Right lobe of liver (tissue), 6 donors: ENCODE data around the gene CPT1C. TPM values are rescaled to one million over a fixed set of nuclear protein-coding genes. Genes with fewer than 3 reads are reported as not detected.

Experiments
- ATAC-seq, 4 donors: fragments of 200-7000 bp; cut with Tn5 transposase; one replicate each; pipeline ENCODE4 v1.9.1; 2020; ENCODE audit warnings: mild to moderate bottlenecking in 4 of 4, moderate library complexity in 4 of 4
- DNase-seq, 3 donors: peaks; one replicate each; pipeline ENCODE4 v3.0.0-alpha.2; 2020
- H3K27ac ChIP-seq, 3 donors: fragments of 200-600 bp; one replicate each; pipeline ENCODE4 v1.8.0; 2022
- H3K27me3 ChIP-seq, 2 donors: fragments of 200-600 bp; one replicate each; pipeline ENCODE4 v1.8.0; 2022
- H3K36me3 ChIP-seq, 4 donors: fragments of 200-600 bp; sonication (generic) in 1 of 4; one replicate each; pipeline versions ENCODE4 v1.5.1 to v1.8.0; 2017 to 2022; ENCODE audit warnings: control low read depth in 1 of 4
- H3K4me1 ChIP-seq, 4 donors: fragments of 200-600 bp; sonication (generic) in 1 of 4; one replicate each; pipeline versions ENCODE4 v1.5.1 to v1.8.0; 2017 to 2022; ENCODE audit warnings: control low read depth in 1 of 4
- H3K4me3 ChIP-seq, 3 donors: fragments of 200-600 bp; one replicate each; pipeline ENCODE4 v1.8.0; 2022
- H3K9me3 ChIP-seq, 4 donors: fragments of 200-600 bp; sonication (generic) in 1 of 4; one replicate each; pipeline versions ENCODE4 v1.5.1 to v1.8.0; 2017 to 2022; ENCODE audit warnings: control low read depth in 1 of 4
- POLR2A ChIP-seq: fragments of 450-650 bp; IDR thresholded peaks from one replicate; pipeline ENCODE4 v1.6.1; 2017; ENCODE audit warnings: antibody characterized with exemption, mild to moderate bottlenecking
- WGBS: methylation state at CpG from one replicate; pipeline ENCODE4 v1.1.6; 2018; ENCODE audit warnings: low coverage, low lambda C conversion rate; ENCODE audit not compliant: insufficient coverage; ENCODE audit errors: missing lambda C conversion rate; 5-methylcytosine and 5-hydroxymethylcytosine counted together
- intact Hi-C, 2 donors: fragments of 100-400 bp; cut with DNase I; formaldehyde crosslinking; loops; one replicate each; pipeline versions ENCODE4 v1.11.2 to v1.14.1; 2022
- microRNA-seq, 2 donors: library from miRNA; unstranded; fragments of <30 nt; microRNA quantifications; one replicate each; pipeline ENCODE4, GENCODE V29; 2019 to 2020
- small RNA-seq, 2 experiments: library from RNA; depleted of rRNA; stranded (forward); fragments of <200 nt; gene quantifications; one replicate each; pipeline ENCODE3, GENCODE V24; 2016
- total RNA-seq, 6 experiments: library from RNA; depleted of rRNA in 2 of 6; stranded (reverse); fragments of >200 nt in 2 of 6; fragmentation: NEBNext Ultra II Directional in 3 of 6; extraction: Animal tissue kit (Norgen Biotek cat#: 25700) in 3 of 6; gene quantifications; one replicate each; pipeline versions ENCODE4 v1.1.0 to v1.2.4, GENCODE V29; 2016 to 2023
- TF ChIP-seq, protein P1 (sequence below), 4 donors: fragments of 200-600 bp in 3 of 4; fragments of 450-650 bp in 1 of 4; IDR thresholded peaks; one replicate each; pipeline versions ENCODE4 v1.5.1 to v1.8.0; 2016 to 2022; ENCODE audit warnings: antibody characterized with exemption in 4 of 4, mild to moderate bottlenecking in 2 of 4
- donor health status: DM: no; HTN: yes; CAD: no.
- donor health status: DM: no; HTN: no; CAD: no.
- donor health status: DM: no; HTN: no; CAD: no.
- donor health status: DM: no; HTN: yes; CAD: no.
- donor health status: DM: no; HTN: yes; CAD: no.

CPT1C gene
- total RNA-seq, 6 experiments from 2014 or later: 0.43 to 6.7 (median 0.97) TPM

DNA sequence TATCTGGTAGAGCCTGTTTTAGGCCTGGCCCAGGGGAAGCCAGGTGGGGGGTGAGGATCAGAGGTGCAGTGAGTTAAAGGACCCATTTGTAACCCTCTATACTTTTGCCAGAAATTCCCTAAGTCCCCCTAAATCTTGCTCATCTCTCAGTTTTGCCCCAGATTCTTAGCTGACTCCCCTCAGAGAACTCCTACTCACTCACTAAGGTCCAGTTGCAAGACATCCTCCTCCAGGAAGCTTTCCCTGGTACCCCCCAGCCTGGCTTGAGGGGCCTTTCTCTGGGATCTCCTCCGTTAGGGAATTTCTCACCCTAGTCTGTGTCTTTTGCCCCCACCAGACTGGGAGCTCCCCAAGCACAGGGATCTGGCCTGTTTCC, 70.3 kb downstream of the CPT1C start:
- intact Hi-C loops: no loop called here
- WGBS: 100% methylated on average over 1 of the region's 1 CpG
- ATAC-seq (no peak), DNase-seq (no peak)
- Histone ChIP-seq H3K4me3 (no peak overlapping the region), H3K9me3 (no peaks in the 10 kb centered on the region), H3K27me3 (no peaks in the 10 kb centered on the region), H3K27ac (peak overlapping the region in 2 of 3 donors; percentile 24 to 40), H3K36me3 (no peaks in the 10 kb centered on the region), H3K4me1 (peaks cover 0 to 7% (median 1%) of the 10 kb centered on the region in 4 donors)
- TF ChIP-seq POLR2A: no peak
- TF ChIP-seq, protein P1, sequence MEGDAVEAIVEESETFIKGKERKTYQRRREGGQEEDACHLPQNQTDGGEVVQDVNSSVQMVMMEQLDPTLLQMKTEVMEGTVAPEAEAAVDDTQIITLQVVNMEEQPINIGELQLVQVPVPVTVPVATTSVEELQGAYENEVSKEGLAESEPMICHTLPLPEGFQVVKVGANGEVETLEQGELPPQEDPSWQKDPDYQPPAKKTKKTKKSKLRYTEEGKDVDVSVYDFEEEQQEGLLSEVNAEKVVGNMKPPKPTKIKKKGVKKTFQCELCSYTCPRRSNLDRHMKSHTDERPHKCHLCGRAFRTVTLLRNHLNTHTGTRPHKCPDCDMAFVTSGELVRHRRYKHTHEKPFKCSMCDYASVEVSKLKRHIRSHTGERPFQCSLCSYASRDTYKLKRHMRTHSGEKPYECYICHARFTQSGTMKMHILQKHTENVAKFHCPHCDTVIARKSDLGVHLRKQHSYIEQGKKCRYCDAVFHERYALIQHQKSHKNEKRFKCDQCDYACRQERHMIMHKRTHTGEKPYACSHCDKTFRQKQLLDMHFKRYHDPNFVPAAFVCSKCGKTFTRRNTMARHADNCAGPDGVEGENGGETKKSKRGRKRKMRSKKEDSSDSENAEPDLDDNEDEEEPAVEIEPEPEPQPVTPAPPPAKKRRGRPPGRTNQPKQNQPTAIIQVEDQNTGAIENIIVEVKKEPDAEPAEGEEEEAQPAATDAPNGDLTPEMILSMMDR (IDR thresholded peaks at IDR 0.05): no peak

GRCh38 chr19:49761625-49762311, 70.9 kb downstream of the CPT1C start:
- Histone ChIP-seq H3K27me3 (no peaks in the 10 kb centered on the region), H3K27ac (peak overlapping the region in 2 of 3 donors; percentile 24 to 40), H3K9me3 (no peaks in the 10 kb centered on the region), H3K36me3 (no peaks in the 10 kb centered on the region), H3K4me1 (peaks cover 0 to 7% (median 1%) of the 10 kb centered on the region in 4 donors), H3K4me3 (no peak overlapping the region)
- intact Hi-C loops: no loop called here
- DNase-seq (no peak), ATAC-seq (no peak)
- TF ChIP-seq POLR2A: no peak
- TF ChIP-seq, protein P1 (IDR thresholded peaks at IDR 0.05): peak in 2 of 4 donors; percentile 10 to 13
- 78% methylated on average over 5 of the region's 16 CpGs for WGBS

GRCh38 chr19:49763230-49763629, 72.3 kb downstream of the CPT1C start, which contains the start of gene TSKS:
Gene TSKS, minus strand, starts transcription at chr19:49763306. Its CDS starts 59 bp downstream, at chr19:49763247.
- Histone ChIP-seq H3K27ac (no peak within 1 kb of the TSS), H3K36me3 (no peaks in the 10 kb centered on the region), H3K4me1 (peaks cover 0 to 14% (median 3%) of the 10 kb centered on the region in 4 donors), H3K27me3 (no peaks in the 10 kb centered on the region), H3K4me3 (no peak within 1 kb of the TSS), H3K9me3 (no peaks in the 10 kb centered on the region)
- DNase-seq (no peak), ATAC-seq (no peak)
- intact Hi-C loops: no loop called here
- 61% methylated on average over 3 of the region's 6 CpGs for WGBS
- TF ChIP-seq, protein P1 (IDR thresholded peaks at IDR 0.05): no peak
- no peak for TF ChIP-seq POLR2A

Small RNAs within 50 kb of the gene (microRNA-seq; reads per million reads assigned to microRNA genes)
- 0 reads per million in 2 donors for gene MIR5088

Small RNAs within 50 kb of the gene (small RNA-seq; reads per million reads assigned to genes)
- 0 reads per million in 2 experiments for gene MIR5088

Other genes with a start within 250 kb of the CPT1C start
- under 1 TPM in 1 of 6 experiments, not detected in 5; 0.13 TPM for gene SLC17A7, start 249.6 kb upstream of the CPT1C start, total RNA-seq
- 10 to 100 TPM; 37.4 to 57.7 (median 43.4) TPM for gene PIH1D1, start 239.3 kb upstream of the CPT1C start, total RNA-seq
- 10 to 100 TPM; 14.4 to 29.6 (median 19.8) TPM for gene ALDH16A1, start 237.9 kb upstream of the CPT1C start, total RNA-seq
- 1 to 10 TPM in 5 of 6 experiments, under 1 TPM in 1; 0.80 to 4.4 (median 2.3) TPM for gene FLT3LG, start 216.9 kb upstream of the CPT1C start, total RNA-seq
- 100 to 1,000 TPM; 675 to 992 (median 801) TPM for gene RPL13A, start 203.5 kb upstream of the CPT1C start, total RNA-seq
- gene RPS11, start 194.7 kb upstream of the CPT1C start, total RNA-seq: 1,000 to 10,000 TPM in 2 of 6 experiments, 100 to 1,000 TPM in 4; 417 to 1,739 (median 617) TPM
- gene FCGRT, start 178.5 kb upstream of the CPT1C start, total RNA-seq: 100 to 1,000 TPM; 123 to 335 (median 245) TPM
- 10 to 100 TPM in 3 of 6 experiments, 1 to 10 TPM in 3; 5.3 to 18.0 (median 10.9) TPM for gene RCN3, start 163.1 kb upstream of the CPT1C start, total RNA-seq
- 10 to 100 TPM; 16.2 to 31.9 (median 23.2) TPM for gene NOSIP, start 110.6 kb upstream of the CPT1C start, total RNA-seq
- gene PRRG2, start 109.8 kb upstream of the CPT1C start, total RNA-seq: 1 to 10 TPM; 2.5 to 5.9 (median 3.1) TPM
- 1 to 10 TPM; 4.0 to 8.5 (median 5.5) TPM for gene PRR12, start 99.9 kb upstream of the CPT1C start, total RNA-seq
- 10 to 100 TPM in 5 of 6 experiments, 1 to 10 TPM in 1; 8.5 to 16.4 (median 11.5) TPM for gene RRAS, start 51.0 kb upstream of the CPT1C start, total RNA-seq
- 10 to 100 TPM; 14.6 to 33.0 (median 27.3) TPM for gene SCAF1, start 48.9 kb upstream of the CPT1C start, total RNA-seq
- 10 to 100 TPM; 29.6 to 41.8 (median 35.3) TPM for gene IRF3, start 25.3 kb upstream of the CPT1C start, total RNA-seq
- 10 to 100 TPM in 4 of 6 experiments, 1 to 10 TPM in 2; 4.5 to 11.6 (median 10.5) TPM for gene BCL2L12, start 25.2 kb upstream of the CPT1C start, total RNA-seq
- gene PRMT1, start 13.8 kb upstream of the CPT1C start, total RNA-seq: 10 to 100 TPM; 25.3 to 63.2 (median 39.9) TPM
- under 1 TPM; 0.19 to 0.70 (median 0.51) TPM for gene ADM5, start 1.5 kb upstream of the CPT1C start, total RNA-seq
- gene TSKS, start 72.2 kb downstream of the CPT1C start, total RNA-seq: not detected
- 100 to 1,000 TPM in 1 of 6 experiments, 10 to 100 TPM in 5; 38.7 to 103 (median 49.8) TPM for gene AP2A1, start 75.9 kb downstream of the CPT1C start, total RNA-seq
- 10 to 100 TPM in 1 of 6 experiments, 1 to 10 TPM in 5; 3.7 to 10.7 (median 6.3) TPM for gene FUZ, start 122.2 kb downstream of the CPT1C start, total RNA-seq
- 10 to 100 TPM in 5 of 6 experiments, 1 to 10 TPM in 1; 9.9 to 16.3 (median 11.8) TPM for gene MED25, start 127.2 kb downstream of the CPT1C start, total RNA-seq
- 10 to 100 TPM; 44.4 to 93.0 (median 69.6) TPM for gene PTOV1, start 160.0 kb downstream of the CPT1C start, total RNA-seq
- gene PNKP, start 176.5 kb downstream of the CPT1C start, total RNA-seq: 10 to 100 TPM; 21.0 to 37.5 (median 27.9) TPM
- gene AKT1S1, start 186.2 kb downstream of the CPT1C start, total RNA-seq: 10 to 100 TPM; 18.2 to 27.0 (median 22.4) TPM
- gene TBC1D17, start 186.6 kb downstream of the CPT1C start, total RNA-seq: 10 to 100 TPM; 12.6 to 38.1 (median 27.8) TPM
- gene IL4I1, start 205.8 kb downstream of the CPT1C start, total RNA-seq: 1 to 10 TPM in 2 of 6 experiments, under 1 TPM in 1, not detected in 3; 0.56 to 4.2 (median 1.0) TPM
- 1,000 to 10,000 TPM in 1 of 6 experiments, 100 to 1,000 TPM in 5; 475 to 1,724 (median 619) TPM for gene ATF5, start 238.1 kb downstream of the CPT1C start, total RNA-seq
- 10 to 100 TPM in 5 of 6 experiments, 1 to 10 TPM in 1; 9.3 to 55.5 (median 32.6) TPM for gene NUP62, start 238.4 kb downstream of the CPT1C start, total RNA-seq